Mammary epithelial cell (primary cell): ENCODE measurements around the gene GPR83.

Experiments used
- CTCF ChIP-seq, 2 donors: IDR thresholded peaks in 1 of 2; conservative IDR thresholded peaks in 1 of 2; 2 replicates each; pipeline ENCODE4 v1.5.1; 2011 to 2012; ENCODE audit warnings: inconsistent platforms in 2 of 2, low read length in 2 of 2, mild to moderate bottlenecking in 2 of 2, control low read depth in 1 of 2, low read depth in 1 of 2; ENCODE audit not compliant: insufficient read depth in 1 of 2; ENCODE audit errors: extremely low read depth in 1 of 2
- EZH2 ChIP-seq: IDR thresholded peaks from 2 replicates; pipeline ENCODE4 v1.6.1; 2012; ENCODE audit warnings: low read length, inconsistent platforms, borderline replicate concordance

GRCh38 chr11:94336033-94336432, 65.2 kb downstream of the GPR83 start:
- TF ChIP-seq EZH2 (no peak), CTCF (conservative IDR thresholded peaks at IDR 0.05 in 1 of 2, IDR thresholded peaks at IDR 0.05 in 1 of 2; ENCODE audit: extremely low read depth in 1 of 2, insufficient read depth in 1 of 2, low read depth in 1 of 2, low read length in 2 of 2) (no peak)
